ENCODE results near the gene DYNC1LI2.
A peak's percentile ranks its signal among the peaks of the same experiment; 100 is the strongest.

The DYNC1LI2 gene

DNA sequence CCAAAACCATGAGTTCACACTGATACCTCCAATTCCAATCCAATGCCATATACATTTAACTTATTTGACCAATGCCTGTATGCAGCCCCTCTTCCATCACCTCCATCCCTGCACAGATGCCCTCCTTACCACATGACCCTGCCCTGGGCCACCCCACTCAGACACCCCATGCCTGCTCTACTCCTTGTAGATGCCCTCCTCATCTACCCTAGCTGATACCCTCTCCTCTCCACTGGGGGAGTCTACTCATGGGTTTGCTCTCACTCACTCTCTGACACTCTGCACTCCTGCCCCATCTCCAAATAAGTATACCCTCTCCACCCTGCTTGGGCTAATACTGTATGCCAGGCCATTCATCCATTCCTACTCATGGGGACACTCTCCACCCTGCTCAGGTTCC is 38.9 kb downstream of the DYNC1LI2 start:
- Histone ChIP-seq H3K4me1 (ENCODE audit: insufficient read depth, low read length) (peaks cover 8% of the 10 kb centered on the region), H3K36me3 (ENCODE audit: insufficient read depth, low read length) (no peaks in the 10 kb centered on the region), H3K27ac (ENCODE audit: low read depth, low read length) (no peak overlapping the region), H3K9ac (ENCODE audit: low read length) (no peak overlapping the region), H3K9me3 (ENCODE audit: low read length) (no peaks in the 10 kb centered on the region), H3K4me3 (ENCODE audit: low read depth in 1 of 2, low read length in 2 of 2) (no peak overlapping the region), H3K27me3 (ENCODE audit: control insufficient read depth in 1 of 2, insufficient read depth in 2 of 2, low read length in 2 of 2) (no peaks in the 10 kb centered on the region)

DNA sequence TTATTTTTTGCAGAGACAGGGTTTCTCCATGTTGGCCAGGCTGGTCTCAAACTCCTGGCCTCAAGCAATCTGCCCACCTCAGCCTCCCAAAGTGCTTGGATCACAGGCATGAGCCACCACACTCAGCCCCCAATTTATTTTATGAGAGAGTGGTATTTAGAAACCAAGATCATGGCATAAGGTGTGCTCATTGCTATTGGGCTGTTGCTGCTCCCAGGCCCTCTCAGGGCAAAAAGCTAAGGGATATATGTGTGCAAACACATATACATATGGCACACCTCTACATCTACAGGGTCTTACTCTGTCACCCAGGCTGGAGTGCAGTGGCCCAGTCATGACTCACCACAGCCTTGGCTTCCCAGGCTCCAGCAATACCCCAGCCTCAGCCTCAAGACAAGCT is 39.8 kb downstream of the DYNC1LI2 start:
- Histone ChIP-seq H3K9ac (ENCODE audit: low read length) (no peak overlapping the region), H3K4me1 (ENCODE audit: insufficient read depth, low read length) (peaks cover 9% of the 10 kb centered on the region), H3K36me3 (ENCODE audit: insufficient read depth, low read length) (no peaks in the 10 kb centered on the region), H3K27ac (ENCODE audit: low read depth, low read length) (no peak overlapping the region), H3K9me3 (ENCODE audit: low read length) (no peaks in the 10 kb centered on the region), H3K4me3 (ENCODE audit: low read depth in 1 of 2, low read length in 2 of 2) (no peak overlapping the region), H3K27me3 (ENCODE audit: control insufficient read depth in 1 of 2, insufficient read depth in 2 of 2, low read length in 2 of 2) (no peaks in the 10 kb centered on the region)

DNA sequence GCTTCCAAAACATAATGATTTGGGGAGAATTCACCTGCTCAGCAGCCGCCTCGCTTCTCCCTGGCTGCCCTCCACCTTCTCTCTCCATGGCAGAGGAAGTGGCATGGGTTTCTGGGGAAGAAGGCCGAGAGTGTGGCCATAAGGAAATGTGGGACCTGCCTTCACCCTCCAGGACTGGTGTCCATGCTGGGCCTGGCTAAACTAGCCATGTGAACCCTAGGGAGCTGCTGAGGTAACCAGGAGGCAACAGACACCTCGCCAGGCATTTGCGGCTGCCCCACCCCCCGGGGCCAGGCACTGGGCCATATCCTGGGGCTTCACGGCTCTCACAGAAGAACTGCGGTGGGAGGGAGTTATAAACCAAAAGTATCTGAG is 44.9 kb downstream of the DYNC1LI2 start:
- Histone ChIP-seq H3K27ac (ENCODE audit: low read depth, low read length) (no peak overlapping the region), H3K4me3 (ENCODE audit: low read depth in 1 of 2, low read length in 2 of 2) (no peak overlapping the region), H3K27me3 (ENCODE audit: control insufficient read depth in 1 of 2, insufficient read depth in 2 of 2, low read length in 2 of 2) (no peaks in the 10 kb centered on the region), H3K9me3 (ENCODE audit: low read length) (no peaks in the 10 kb centered on the region), H3K36me3 (ENCODE audit: insufficient read depth, low read length) (no peaks in the 10 kb centered on the region), H3K9ac (ENCODE audit: low read length) (no peak overlapping the region), H3K4me1 (ENCODE audit: insufficient read depth, low read length) (peaks cover 16% of the 10 kb centered on the region)

DNA sequence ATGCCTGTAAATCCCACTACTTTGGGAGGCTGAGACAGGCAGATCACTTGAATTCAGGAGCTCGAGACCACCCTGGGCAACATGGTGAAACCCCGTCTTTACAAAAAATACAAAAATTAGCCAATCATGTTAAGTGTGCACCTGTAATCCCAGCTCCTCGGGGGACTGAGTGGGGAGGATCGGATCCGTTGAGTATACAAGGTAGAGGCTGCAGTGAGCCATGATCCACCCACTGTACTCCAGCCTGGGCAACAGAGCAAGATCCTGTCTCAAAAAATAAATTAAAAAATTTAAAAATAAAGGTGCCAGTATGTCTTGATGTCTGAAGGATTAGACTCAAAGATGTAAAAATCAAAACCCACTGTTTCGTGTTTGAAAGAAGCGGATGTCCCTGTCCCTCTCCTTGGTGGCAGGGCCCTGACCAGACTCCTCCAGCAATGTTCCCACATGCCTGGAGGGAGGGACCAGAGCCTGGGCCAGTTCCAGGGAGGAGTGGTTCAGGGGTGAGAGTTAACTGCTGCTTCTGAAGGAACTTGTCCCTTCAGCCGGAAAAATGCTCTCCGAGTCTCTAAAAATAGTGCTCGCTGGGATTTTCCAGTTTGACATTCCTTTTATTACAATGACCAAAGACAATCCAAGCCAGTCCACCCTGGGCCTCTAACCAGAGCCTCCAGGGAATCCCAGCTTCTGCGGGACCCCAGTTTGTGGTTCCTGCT is 45.5 kb downstream of the DYNC1LI2 start:
- no peak overlapping the region for H3K4me3 ChIP-seq (ENCODE audit: low read depth in 1 of 2, low read length in 2 of 2)
- no peaks in the 10 kb centered on the region for H3K9me3 ChIP-seq (ENCODE audit: low read length)
- H3K27ac ChIP-seq (ENCODE audit: low read depth, low read length): no peak overlapping the region
- no peaks in the 10 kb centered on the region for H3K36me3 ChIP-seq (ENCODE audit: insufficient read depth, low read length)
- no peaks in the 10 kb centered on the region for H3K27me3 ChIP-seq (ENCODE audit: control insufficient read depth in 1 of 2, insufficient read depth in 2 of 2, low read length in 2 of 2)
- H3K9ac ChIP-seq (ENCODE audit: low read length): no peak overlapping the region
- H3K4me1 ChIP-seq (ENCODE audit: insufficient read depth, low read length): peaks cover 16% of the 10 kb centered on the region

DNA sequence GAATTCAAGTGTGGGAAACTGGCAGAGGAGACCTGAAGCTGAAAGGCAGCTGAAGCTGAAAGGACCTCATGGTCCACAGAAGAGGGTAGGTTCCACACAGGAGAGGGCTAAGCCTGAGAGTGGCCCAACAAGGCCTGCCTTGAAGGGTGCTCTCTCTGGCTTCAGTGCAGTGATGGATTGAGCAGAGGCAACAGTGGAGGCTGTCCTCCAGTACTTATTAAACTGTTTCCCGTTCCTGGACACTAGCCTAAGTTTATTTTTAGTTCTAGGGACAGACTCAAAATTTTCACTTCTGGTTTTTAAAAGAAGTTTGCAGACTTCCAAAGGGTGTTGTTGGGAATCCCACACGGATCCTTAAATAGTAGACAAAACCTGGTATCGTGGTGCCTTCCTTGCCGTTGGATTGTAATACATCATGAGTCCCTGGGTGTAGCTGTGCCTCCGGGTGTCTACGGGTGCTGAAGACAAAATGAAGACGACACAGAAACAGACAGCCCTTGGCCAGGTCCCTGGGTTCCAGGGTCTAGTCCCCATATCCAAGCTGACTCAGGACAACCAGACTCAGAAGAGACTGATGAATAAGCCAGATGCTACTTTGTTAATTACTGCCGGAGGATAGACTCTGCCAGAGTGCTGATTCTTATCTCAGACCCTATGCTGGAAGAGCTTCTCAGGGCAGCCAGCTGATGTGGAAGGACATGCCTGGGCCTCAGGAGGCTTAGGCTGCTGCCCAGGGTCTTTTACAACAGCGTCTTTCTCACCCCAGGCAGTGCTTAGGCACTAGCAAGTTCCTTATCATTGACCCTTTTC is 47.8 kb downstream of the DYNC1LI2 start:
- H3K27me3 ChIP-seq (ENCODE audit: control insufficient read depth in 1 of 2, insufficient read depth in 2 of 2, low read length in 2 of 2): no peaks in the 10 kb centered on the region
- no peak overlapping the region for H3K4me3 ChIP-seq (ENCODE audit: low read depth in 1 of 2, low read length in 2 of 2)
- peaks cover 16% of the 10 kb centered on the region for H3K4me1 ChIP-seq (ENCODE audit: insufficient read depth, low read length)
- H3K27ac ChIP-seq (ENCODE audit: low read depth, low read length): no peak overlapping the region
- H3K9ac ChIP-seq (ENCODE audit: low read length): no peak overlapping the region
- no peaks in the 10 kb centered on the region for H3K9me3 ChIP-seq (ENCODE audit: low read length)
- H3K36me3 ChIP-seq (ENCODE audit: insufficient read depth, low read length): no peaks in the 10 kb centered on the region

DNA sequence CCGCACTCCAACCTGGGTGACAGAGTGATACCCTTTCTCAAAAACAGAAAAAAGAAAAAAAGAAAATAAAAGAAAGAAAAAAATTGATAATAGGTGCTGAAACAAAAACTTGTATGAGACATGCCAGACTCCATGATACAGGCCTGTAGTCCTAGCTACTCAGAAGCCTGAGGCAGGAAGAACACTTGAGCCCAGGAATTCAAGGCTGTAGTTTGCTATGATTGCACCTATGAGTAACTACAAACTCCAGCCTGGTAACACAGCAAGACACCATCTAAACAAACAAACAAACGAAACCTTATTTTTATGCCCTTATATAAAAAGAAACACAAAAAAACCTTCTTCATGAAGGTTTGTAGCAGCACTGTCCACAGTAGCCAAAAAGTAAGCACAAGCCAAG is 49.9 kb downstream of the DYNC1LI2 start:
- Histone ChIP-seq H3K9ac (ENCODE audit: low read length) (no peak overlapping the region), H3K9me3 (ENCODE audit: low read length) (no peaks in the 10 kb centered on the region), H3K4me1 (ENCODE audit: insufficient read depth, low read length) (peaks cover 14% of the 10 kb centered on the region), H3K27ac (ENCODE audit: low read depth, low read length) (no peak overlapping the region), H3K27me3 (ENCODE audit: control insufficient read depth in 1 of 2, insufficient read depth in 2 of 2, low read length in 2 of 2) (no peaks in the 10 kb centered on the region), H3K36me3 (ENCODE audit: insufficient read depth, low read length) (no peaks in the 10 kb centered on the region), H3K4me3 (ENCODE audit: low read depth in 1 of 2, low read length in 2 of 2) (no peak overlapping the region)

DNA sequence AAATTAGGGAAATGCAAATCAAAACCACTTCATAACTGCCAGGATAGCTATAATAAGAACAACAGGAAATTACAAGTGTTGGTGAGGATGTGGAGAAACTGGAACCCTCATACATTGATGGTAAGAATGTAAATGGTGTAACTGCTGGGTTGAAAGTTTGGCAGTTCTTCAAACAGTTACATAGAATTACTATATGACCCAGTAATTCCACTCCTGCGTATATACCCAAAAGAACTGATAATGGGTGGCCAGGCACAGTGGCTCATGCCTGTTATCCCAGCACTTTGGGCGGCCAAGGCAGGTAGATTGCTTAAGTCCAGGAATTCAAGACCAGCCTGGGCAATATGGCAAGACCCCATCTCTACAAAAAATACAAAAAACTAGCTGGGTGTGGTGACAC is 50.4 kb downstream of the DYNC1LI2 start:
- no peaks in the 10 kb centered on the region for H3K36me3 ChIP-seq (ENCODE audit: insufficient read depth, low read length)
- H3K9me3 ChIP-seq (ENCODE audit: low read length): no peaks in the 10 kb centered on the region
- no peaks in the 10 kb centered on the region for H3K27me3 ChIP-seq (ENCODE audit: control insufficient read depth in 1 of 2, insufficient read depth in 2 of 2, low read length in 2 of 2)
- no peak overlapping the region for H3K27ac ChIP-seq (ENCODE audit: low read depth, low read length)
- no peak overlapping the region for H3K4me3 ChIP-seq (ENCODE audit: low read depth in 1 of 2, low read length in 2 of 2)
- H3K4me1 ChIP-seq (ENCODE audit: insufficient read depth, low read length): peaks cover 12% of the 10 kb centered on the region
- H3K9ac ChIP-seq (ENCODE audit: low read length): no peak overlapping the region

DNA sequence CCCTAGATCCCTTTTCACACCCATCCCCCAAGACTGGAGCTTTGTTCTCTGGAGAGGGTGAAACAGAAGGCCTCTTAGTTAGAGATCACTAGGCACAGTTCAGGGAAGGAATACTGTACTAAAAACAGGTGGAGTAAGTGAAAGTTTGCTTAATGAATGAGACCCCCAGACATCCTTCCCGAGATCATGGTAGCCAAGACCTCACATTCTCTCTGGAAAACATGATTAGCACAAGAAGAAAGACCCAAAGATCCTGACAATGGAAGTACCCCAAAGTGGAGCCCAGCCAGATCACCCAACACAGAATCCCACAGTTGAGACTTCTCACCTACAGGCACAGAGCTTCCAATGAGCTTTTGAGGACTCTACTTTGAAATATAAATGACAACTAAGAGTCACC is 51.5 kb downstream of the DYNC1LI2 start:
- H3K4me3 ChIP-seq (ENCODE audit: low read depth in 1 of 2, low read length in 2 of 2): no peak overlapping the region
- peaks cover 24% of the 10 kb centered on the region for H3K4me1 ChIP-seq (ENCODE audit: insufficient read depth, low read length)
- no peak overlapping the region for H3K27ac ChIP-seq (ENCODE audit: low read depth, low read length)

DNA sequence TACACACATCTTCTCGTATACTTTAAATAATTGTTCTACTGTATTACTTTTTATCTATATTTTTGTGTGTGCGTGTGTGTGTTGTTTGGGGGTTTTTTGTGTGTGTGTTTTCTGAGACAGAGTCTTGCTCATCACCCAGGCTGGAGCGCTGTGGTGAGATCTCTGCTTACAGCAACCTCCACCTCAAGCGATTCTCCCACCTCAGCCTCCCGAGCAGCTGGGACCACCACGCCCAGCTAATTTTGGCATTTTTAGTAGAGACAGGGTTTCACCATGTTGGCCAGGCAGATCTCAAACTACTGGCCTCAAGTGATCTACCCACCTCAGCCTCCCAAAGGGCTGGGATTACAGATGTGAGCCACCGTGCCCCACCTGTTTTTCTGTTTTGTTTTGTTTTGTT is 53.4 kb downstream of the DYNC1LI2 start:
- H3K36me3 ChIP-seq (ENCODE audit: insufficient read depth, low read length): no peaks in the 10 kb centered on the region
- H3K4me1 ChIP-seq (ENCODE audit: insufficient read depth, low read length): peaks cover 13% of the 10 kb centered on the region
- H3K27me3 ChIP-seq (ENCODE audit: control insufficient read depth in 1 of 2, insufficient read depth in 2 of 2, low read length in 2 of 2): no peaks in the 10 kb centered on the region
- H3K4me3 ChIP-seq (ENCODE audit: low read depth in 1 of 2, low read length in 2 of 2): no peak overlapping the region
- no peaks in the 10 kb centered on the region for H3K9me3 ChIP-seq (ENCODE audit: low read length)
- H3K27ac ChIP-seq (ENCODE audit: low read depth, low read length): no peak overlapping the region
- no peak overlapping the region for H3K9ac ChIP-seq (ENCODE audit: low read length)

More for the DNA sequence above, 51.5 kb downstream of the DYNC1LI2 start:
- Histone ChIP-seq H3K9ac (ENCODE audit: low read length) (no peak overlapping the region), H3K9me3 (ENCODE audit: low read length) (no peaks in the 10 kb centered on the region), H3K27me3 (ENCODE audit: control insufficient read depth in 1 of 2, insufficient read depth in 2 of 2, low read length in 2 of 2) (no peaks in the 10 kb centered on the region), H3K36me3 (ENCODE audit: insufficient read depth, low read length) (no peaks in the 10 kb centered on the region)

DNA sequence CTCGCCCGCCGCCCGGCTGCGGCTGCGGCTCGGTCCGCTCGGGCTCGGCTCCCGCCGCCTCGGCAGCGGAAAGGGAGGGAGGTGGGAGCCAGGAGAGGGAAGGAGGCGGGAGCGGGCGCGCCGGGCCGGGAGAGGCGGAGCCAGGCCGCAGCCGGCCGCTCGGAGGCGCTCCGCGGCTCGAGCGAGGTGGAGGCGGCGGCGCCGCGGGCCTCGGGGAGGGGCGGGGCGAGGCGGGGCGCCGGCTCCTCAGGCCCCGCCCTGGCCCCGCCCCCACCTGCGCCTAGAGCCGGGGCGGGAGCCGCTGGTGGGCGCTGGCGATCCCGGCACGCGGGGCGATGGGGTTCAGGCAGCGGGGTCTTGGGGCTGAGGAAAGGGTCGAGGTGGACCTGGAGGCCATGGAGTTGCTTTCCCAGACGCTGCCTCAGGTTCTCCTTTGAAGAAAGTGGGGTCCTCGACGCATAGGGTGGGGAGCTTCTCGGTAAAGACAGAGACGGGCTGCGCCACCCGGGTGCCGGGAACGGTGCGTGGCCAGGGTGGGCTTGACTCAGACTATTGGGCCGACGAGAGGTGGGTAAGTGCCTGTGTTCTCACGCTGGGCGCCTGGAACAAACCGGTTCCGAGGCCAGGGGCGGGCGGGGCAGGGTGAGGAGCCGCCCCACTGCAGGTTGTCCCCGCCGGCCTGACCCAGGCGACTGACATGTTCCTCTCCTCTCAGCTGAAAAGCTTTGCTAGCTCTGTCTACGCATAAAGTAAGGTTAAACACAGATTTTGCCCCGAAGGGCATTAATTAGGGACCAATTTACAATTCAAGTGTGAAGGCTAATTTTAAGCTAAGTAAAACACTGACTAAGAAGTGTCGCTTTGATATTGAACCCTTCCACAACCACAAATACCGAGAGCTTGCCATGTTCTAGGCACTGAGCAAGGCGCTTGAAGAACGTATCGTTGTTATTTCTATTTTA is 54.5 kb downstream of the DYNC1LI2 start, which contains the start of gene CMTM4:
Gene CMTM4 (minus strand): TSS at position 75 of the 962 bp plus-strand sequence. CDS start 218 bp downstream, outside the sequence.
- Histone ChIP-seq H3K4me3 (ENCODE audit: low read depth in 1 of 2, low read length in 2 of 2) (peak within 1 kb of the TSS; percentile 76 to 81), H3K9me3 (ENCODE audit: low read length) (no peaks in the 10 kb centered on the region), H3K4me1 (ENCODE audit: insufficient read depth, low read length) (peaks cover 13% of the 10 kb centered on the region), H3K36me3 (ENCODE audit: insufficient read depth, low read length) (no peaks in the 10 kb centered on the region), H3K27me3 (ENCODE audit: control insufficient read depth in 1 of 2, insufficient read depth in 2 of 2, low read length in 2 of 2) (no peaks in the 10 kb centered on the region), H3K27ac (ENCODE audit: low read depth, low read length) (peak within 1 kb of the TSS; percentile 41), H3K9ac (ENCODE audit: low read length) (peak within 1 kb of the TSS; percentile 44)
